Mesenteric fat pad (tissue), 1 donor: ENCODE measurements around the gene PADI4. TPM values are rescaled to one million over a fixed set of nuclear protein-coding genes. Genes with fewer than 3 reads are reported as not detected.

Experiments used
- DNase-seq: peaks from one replicate; pipeline ENCODE4 v3.0.0-alpha.2; 2020; ENCODE audit warnings: low spot score
- total RNA-seq: library from RNA; stranded (reverse); fragmentation: NEBNext Ultra II Directional; extraction: Animal tissue kit (Norgen Biotek cat#: 25700); gene quantifications from one replicate; pipeline ENCODE4 v1.2.1, GENCODE V29; 2021
- donor health status: DM: yes; HTN: yes; CAD: no.

The PADI4 gene
- total RNA-seq, 1 donor from 2014 or later: 7.0 TPM

- DNase-seq: peak; percentile 69
These were observed 40.0 kb downstream of the PADI4 start for GRCh38 chr1:17347769-17348592.

- peak; percentile 39 for DNase-seq
These were observed 40.7 kb downstream of the PADI4 start for GRCh38 chr1:17348593-17349234.

DNA sequence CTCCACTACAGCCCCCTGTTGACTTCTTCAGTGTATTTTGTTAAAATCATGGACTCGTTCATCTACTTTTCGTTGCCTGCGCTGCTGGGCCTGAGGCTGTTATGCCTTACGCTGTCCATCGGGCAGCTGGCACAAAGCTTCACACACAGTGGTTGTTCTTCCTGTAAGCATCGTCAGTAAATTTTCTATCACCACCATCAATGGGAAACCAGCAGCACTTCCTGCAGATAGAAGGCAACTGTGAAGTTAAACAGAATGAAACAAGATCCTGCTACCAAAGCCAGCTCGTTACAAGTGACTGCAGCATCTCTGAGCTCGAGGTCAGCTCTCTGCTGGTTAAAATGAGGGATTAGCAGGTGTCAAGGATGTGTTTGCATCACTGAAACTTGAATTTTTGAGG, 42.1 kb downstream of the PADI4 start:
- no peak for DNase-seq

- DNase-seq: no peak
These were observed 43.0 kb downstream of the PADI4 start for GRCh38 chr1:17350928-17351446.

GRCh38 chr1:17351598-17352324, 43.8 kb downstream of the PADI4 start:
- no peak for DNase-seq

- no peak for DNase-seq
These were observed 44.5 kb downstream of the PADI4 start for GRCh38 chr1:17352419-17352909.

DNA sequence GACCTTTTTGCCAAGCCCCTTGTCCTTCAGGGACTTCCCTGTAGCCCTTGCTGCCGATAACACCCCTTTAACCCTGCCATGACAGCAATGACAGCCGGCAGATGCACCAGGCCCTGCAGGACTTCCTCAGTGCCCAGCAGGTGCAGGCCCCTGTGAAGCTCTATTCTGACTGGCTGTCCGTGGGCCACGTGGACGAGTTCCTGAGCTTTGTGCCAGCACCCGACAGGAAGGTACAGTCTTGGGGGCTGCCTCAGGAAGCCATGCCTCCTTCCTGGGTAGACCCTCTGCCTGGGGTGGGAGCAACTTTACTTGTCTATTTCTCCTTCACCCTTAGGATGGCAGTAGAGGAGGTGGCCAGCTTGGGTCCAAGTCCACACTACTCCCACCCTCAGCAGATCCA, 47.9 kb downstream of the PADI4 start:
- DNase-seq: no peak

- DNase-seq: no peak
These were observed 48.5 kb downstream of the PADI4 start for GRCh38 chr1:17356387-17357026.

- DNase-seq: no peak
These were observed 50.6 kb downstream of the PADI4 start for GRCh38 chr1:17358557-17358956.

DNA sequence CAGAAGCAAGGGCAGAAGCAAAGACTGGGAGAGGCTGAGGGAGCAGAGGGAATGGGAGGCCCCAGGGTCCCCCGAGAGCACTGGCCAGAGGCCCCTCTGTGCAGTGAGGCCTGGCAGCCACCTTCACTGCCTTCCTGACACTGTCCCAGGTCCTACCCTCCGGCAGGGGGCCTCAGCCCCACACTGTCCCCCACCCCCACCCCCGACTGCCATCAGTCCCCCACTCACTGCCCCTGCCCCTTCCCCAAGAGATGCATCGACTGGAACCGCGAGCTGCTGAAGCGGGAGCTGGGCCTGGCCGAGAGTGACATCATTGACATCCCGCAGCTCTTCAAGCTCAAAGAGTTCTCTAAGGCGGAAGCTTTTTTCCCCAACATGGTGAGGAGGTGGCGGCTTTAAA, 51.0 kb downstream of the PADI4 start:
- DNase-seq: no peak

DNA sequence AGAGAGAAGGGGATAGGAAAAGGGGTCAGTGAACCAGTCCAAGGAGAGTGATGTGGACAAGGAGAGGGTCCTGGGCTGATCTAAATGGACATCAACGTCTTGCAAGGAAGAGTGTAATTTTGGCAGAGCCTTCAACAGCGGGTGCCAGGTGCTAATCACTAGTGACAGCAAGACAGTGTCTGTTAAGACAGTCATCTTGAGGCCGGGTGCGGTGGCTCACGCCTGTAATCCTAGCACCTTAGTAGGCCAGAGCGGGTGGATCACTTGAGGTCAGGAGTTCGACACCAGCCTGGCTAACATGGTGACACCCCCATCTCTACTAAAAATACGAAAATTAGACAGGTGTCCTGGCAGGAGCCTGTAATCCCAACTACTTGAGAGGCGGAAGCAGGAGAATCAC, 51.8 kb downstream of the PADI4 start:
- no peak for DNase-seq

GRCh38 chr1:17360272-17360956, 52.4 kb downstream of the PADI4 start:
- no peak for DNase-seq

GRCh38 chr1:17361687-17362086, 53.7 kb downstream of the PADI4 start:
- DNase-seq: no peak

GRCh38 chr1:17363351-17363750, 55.4 kb downstream of the PADI4 start:
- DNase-seq: no peak

DNA sequence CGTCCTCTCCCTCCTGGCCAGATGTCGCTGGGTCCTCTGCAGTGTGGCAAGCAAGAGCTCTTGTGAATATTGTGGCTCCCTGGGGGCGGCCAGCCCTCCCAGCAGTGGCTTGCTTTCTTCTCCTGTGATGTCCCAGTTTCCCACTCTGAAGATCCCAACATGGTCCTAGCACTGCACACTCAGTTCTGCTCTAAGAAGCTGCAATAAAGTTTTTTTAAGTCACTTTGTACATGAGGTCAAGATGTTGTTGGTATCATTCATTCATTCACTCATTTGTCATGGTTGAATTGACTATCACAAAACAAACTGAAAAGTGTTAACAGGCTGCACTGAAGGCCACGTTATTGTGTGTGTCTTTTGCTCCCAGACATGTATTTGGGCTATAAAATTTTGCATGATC, 55.8 kb downstream of the PADI4 start:
- DNase-seq: no peak

GRCh38 chr1:17365293-17365692, 57.3 kb downstream of the PADI4 start:
- DNase-seq: no peak

- DNase-seq: no peak
These were observed 61.5 kb downstream of the PADI4 start for GRCh38 chr1:17369466-17369865.

DNA sequence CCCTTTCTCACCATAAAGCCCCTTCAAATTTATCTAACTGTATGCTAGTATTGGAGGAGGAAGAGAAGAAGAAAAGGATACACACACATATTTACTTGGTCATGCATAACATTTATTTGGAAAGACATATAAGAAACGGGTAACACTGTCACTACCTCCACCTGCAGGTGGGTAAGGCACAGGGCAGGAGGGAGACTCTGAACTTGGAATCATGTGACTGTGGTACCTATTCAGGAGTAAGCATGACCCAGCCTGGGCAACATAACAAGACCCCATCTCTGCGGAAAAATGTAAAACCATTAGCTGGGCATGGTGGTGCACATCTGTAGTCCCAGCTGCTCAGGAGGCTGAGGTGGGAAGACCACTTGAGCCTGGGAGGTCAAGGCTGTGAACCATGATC, 62.6 kb downstream of the PADI4 start:
- DNase-seq: no peak

DNA sequence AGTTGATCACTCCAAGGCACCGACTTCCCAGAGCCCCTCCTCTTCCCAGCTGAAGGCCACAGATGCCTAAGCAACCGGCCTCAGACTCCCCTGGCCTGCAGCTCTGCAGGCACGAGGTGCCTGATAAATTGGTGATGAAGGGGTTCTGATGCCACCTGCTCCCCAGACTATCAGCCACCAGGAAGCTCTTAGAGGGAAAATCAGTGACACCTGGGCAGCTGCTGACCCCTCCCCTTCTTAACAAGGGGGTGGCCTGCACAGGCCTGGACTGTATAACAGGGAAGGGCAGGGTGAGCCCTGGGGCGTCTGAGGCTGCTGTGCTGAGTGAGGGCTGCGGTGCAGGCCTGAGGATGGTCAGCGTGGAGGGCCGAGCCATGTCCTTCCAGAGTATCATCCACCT, 63.9 kb downstream of the PADI4 start, which contains the start of gene PADI6:
TSS of gene PADI6 (plus strand) at position 301 of the 400 bp plus-strand sequence. CDS start at position 351, 50 bp downstream.
- DNase-seq: no peak

DNA sequence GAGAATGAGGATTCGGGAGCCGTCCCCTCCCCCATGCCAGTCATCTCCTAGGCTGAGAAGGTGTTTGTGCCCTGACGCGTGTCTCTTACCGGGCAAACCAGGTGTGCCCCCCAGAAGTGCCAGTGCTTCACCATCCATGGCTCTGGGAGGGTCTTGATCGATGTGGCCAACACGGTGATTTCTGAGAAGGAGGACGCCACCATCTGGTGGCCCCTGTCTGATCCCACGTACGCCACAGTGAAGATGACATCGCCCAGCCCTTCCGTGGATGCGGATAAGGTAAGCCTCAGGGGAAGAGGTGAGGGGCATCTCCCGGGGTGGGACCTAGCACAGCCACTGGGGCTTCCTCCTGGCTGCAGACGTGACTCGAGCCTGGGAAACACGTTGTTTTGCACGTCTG, 65.0 kb downstream of the PADI4 start:
- DNase-seq: no peak

DNA sequence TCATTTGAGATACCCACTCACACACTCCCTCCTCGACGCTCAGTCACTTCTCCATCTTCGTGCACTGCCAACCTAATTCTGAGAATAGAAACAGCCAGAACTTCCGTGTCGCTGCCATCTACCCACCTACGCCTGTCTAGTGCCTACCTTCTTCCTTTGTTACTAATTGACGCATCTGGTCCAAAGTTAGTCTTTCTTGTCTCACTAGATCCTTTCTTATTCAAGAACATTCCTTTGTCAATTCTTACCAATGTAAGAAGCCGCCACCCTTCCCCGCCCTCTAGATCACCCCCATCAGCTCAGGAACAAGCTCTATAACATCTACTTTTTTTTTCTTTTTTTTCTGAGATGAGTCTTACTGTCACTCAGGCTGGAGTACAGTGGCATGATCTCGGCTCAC, 67.7 kb downstream of the PADI4 start:
- no peak for DNase-seq
